ENCODE measurements around the gene KHDC4.

Gene KHDC4

DNA sequence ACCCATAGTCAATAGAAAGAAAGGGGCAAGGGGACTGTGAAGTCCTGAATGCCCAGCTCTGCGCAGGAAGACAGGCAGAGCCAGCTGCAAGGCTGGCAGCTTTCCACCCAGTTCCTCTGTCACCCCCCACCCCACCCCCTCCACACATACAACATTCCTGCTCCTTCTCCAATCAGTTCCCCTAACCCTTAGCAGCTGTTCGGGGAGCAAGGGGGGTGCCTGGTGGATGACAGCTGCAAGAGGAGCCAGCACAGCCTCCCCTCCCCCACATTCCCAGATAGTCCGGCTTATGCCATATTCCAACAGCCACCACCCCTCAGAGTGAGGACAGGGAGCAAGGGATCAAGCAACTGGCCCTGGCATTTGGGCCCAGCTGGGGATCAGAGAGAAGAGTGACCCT, 34.5 kb upstream of the KHDC4 start:
- peak; percentile 86 for DNase-seq

DNA sequence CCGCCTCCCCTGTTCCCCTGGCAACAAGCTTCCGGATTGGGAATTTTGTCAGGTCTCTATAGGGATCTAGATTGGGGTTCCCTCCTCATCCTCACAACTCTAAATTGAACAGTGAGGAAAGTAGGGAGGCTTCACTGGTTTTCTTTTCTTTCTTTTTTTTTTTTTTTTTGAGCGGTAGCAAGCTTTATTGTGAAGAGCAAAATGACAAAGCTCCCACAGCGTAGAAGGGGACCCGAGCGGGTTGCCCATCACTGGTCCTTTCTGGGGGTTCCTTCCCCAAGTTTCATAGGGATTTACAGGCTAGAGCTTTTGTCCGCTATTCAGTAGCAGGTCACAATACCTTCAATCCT, 33.8 kb upstream of the KHDC4 start:
- DNase-seq = no peak

DNA sequence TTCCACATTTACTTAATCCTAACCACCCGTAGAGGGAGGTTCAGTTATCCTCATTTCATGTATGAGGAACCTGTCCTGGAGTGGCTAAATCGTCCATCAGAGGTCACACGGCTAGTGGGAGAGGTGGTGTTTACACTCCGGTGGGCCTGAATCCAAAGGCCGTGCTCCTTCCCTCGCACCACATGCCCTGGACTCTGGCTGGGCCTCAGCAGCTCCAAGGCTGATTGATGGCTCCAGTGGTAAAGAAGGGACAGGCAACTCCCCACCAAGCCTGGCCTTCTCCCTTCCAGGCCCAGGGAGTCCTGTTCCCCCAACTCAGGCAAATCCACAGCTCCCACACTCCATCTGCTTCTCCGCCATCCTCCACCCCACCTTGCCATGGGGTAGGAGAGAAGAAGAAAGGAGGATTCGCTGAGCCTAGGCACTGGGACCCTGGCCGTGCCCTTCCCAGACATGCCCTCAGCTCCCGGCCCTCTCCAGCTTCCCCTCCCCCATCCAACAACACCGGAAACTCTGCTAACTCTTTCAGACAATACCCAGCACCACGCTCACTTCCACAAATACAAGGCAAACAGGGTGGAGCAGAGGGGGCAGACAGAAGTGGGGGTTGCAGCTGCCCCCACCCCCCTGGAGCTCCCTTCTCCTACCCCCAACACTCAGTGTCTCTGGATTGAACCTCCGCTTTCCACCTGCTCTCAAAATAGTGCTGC, 33.3 kb upstream of the KHDC4 start:
- no peak for DNase-seq

DNA sequence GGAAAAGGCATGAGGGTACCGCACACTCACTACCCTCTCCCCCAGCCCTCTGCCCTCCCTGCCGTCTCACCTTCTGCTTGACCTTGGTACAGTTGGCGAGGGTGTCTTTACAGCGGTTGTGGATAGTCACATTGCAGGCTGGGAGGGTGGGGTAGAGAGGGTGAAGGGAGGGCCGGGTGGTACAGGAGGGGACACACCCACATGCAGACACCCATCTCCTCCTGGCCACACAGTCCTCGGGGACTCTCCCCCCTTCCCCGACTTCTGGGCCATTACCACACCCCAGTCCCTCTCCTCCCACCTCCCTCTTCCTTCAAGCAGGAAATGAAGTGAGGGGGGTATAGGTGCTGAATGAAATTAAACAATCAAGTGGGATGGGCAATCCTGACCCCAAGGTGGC, 32.5 kb upstream of the KHDC4 start:
- no peak for DNase-seq

DNA sequence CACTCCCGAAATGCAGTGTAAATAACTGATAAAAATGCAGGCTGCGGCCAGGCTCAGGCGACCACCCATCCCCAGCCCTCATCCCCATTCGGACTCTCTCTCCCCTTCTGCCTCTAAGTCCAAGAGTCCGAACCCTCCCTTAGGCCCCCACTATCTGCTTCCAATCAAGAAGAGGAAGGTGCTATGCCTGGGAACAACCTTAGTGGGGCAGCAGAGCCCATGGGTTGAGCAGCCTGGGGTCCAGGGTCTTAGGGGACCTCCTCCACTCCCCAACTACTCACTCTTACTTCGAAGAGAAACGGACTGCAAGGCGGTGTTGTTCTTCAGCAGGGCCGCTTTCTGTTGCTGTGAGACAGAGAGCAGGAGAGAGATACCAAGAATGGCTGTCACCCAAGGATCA, 31.9 kb upstream of the KHDC4 start:
- DNase-seq = no peak

DNA sequence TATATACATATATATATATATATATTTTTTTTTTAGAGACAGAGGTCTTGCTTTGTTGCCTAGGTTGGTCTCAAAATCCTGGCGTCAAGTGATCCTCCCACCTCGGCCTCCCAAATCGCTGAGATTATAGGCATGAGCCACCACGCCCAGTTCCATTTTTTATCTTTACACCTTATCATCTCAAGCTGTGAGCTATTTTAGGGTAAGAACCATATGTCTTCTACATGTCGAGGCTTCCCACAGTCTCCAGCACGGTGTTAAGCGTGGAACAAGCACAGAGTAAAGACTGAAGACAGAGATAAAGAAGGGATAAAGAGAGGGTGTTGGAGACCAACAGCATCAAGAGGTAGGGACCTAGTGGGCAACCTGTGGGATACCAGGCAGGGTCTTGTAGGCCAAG, 30.0 kb upstream of the KHDC4 start:
- DNase-seq = no peak

DNA sequence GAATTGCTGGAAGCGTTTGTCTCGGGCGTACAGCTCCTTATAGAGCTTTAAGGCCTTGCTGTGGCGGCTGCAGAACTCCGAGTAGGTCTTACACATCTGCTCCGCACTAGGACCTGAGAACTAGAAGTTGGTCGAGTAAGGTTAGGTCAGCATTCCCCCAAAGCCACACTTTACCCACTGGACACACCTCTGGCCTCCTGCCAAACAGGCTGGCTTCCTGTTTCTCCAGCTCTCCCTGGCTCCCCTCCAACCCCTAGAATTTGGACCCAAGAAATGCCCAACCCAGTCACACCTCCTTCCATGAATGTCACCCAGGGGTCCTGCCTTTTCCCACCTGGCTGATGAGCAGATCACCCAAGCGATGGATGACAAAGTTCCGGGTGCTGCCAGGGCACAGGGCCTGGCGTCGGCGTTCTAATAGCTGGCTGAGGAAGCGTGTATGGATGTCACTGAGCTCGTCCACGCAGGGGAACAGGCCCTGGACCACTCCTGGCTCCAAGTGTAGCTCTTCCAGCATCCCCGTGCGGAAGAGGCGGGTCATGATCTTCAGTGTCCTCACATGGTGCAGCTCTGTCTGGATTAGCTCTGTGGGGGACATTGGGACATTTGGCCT, 28.5 kb upstream of the KHDC4 start:
- DNase-seq = no peak

DNA sequence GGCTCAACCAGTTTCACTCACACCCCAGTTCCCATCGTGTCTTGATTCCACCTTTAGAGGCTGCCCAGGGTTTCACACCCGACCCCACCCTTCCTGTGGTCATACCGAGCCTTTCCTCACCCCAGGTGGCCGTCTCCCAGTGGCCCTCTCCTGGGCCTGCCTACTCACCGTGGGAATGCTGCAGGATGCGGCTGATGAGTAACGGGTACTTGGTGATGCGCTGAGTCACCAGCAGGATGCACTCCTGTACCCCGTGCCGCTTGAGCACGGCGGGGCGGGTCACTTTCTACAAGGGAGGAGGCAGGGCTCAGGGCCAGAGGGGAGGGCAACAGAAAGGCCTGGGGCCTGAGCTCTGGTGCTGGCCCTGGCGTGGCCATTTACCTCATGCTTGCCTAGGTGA, 27.7 kb upstream of the KHDC4 start:
- DNase-seq = no peak

DNA sequence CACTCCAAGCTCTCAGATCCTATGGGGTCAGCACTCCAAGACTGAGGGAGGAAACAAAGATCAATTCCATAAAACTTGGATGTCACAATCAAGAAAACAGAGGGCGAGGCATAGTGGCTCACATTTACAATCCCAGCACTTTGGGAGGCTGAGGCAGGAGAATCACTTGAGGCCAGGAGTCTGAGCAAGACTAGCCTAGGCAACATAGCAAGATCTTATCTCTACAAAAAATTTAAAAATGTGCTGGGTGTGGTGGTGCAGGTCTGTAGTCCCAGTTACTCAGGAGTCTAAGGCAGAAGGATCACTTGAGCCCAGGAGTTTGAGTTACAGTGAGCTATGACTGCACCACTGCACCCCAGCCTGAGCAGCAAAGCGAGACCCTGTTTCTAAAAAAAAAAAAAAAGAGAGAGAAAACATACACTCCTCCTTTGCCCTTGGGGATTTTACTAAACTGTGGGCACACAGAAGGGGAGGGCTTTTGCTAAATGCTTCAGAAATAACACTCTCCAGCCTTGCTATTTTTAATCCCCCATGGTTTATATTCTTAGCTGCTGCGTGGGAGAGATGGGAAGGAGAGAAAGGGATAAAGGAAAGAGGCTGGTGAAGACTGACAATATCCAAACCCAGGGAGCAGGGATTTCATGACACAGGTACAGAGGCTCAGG, 26.0 kb upstream of the KHDC4 start:
- DNase-seq = no peak

DNA sequence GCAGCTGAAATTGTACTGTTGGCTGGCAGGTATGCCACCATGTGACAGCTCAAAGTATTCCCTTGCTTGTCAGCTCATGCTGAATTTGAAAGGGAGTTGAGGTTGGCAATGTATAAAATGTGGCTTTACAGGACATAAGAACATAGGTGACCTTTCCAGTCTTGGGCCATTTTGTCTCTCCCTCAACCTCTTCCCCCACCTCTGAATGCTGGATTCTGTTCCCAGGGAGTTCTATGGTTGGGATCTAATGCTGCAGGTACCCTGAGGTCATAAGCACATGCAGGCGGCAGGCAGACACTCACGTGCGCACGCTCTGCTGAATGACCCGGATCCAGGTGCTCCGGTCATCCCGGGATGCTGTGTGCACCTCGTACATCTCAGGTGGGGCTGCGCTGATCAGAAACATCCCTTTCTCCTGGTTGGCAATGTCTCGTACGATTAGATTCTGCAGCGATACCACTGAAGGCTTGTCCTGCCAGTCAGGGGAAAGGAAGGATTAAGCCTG, 23.2 kb upstream of the KHDC4 start:
- no peak for DNase-seq

DNA sequence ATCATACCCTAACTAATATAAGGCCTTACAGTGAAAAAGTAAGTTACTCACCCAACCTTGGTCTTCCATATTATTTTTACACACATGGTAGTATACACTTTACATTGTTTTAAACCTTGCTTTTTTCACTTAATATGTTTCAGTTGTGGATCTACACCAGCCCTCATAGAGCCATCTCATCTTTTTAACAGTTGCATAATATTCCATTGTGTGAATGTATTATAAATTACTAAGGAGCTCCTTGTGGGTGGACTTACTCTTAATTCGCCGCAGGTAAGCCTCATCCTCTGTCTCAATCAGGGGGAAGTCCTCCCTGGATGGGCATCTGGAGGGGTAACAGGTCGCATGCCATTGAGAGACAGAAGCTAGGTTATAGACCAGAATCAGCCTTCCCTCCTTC, 20.4 kb upstream of the KHDC4 start:
- DNase-seq = no peak

DNA sequence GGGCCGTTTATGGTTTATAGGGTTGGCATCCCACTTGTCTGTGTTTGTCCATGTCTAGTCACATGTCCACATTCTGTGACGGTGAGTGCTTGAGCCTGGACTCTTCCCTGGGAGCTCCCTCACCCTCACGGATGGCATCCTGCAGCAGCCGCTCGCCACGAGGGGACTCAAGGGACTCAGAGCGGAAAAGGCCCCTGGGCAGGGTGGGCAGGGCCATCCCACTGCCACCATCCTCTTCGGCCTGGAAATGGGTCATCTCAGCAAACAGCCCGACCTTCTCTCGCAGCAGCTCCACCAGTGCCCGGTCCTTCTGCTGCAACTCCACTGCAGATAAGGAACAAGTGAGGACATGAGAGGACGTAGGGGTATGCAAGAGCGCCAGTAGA, 18.3 kb upstream of the KHDC4 start:
- no peak for DNase-seq

DNA sequence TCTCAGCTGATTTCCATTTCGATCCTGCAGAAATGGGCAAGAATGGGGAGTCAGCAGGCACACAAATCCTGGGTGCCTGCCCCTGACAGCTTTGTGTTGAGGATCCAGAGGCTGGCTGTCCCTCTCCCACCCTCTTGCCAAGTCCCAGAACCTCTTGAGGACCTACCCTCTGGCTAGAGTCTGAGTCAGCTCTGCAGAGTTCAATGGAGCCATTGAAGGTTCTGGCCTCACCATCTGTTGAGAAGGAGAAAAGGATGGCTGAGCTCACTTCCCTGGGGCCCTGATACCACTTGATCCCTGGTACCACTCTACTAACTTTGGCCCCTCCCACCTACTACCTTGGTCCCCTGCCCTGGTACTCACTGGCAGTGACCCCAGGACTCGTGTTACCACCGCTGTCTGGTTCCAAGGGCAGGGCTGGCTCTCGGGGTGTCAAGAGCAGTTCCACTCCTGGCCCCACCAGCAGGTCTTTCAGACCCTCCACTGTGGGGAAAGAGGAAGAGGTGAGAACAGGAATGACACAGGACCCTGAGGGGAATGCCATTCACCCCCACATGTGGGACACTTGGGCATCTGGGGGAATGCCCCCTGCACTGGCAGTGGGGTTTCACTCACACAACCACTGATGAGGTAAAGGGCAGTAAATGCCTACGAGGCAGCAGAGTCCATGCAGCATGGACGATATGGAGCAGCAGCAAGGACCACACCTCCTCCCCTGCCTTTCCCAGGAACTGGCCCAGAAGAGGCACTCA, 17.7 kb upstream of the KHDC4 start:
- no peak for DNase-seq

DNA sequence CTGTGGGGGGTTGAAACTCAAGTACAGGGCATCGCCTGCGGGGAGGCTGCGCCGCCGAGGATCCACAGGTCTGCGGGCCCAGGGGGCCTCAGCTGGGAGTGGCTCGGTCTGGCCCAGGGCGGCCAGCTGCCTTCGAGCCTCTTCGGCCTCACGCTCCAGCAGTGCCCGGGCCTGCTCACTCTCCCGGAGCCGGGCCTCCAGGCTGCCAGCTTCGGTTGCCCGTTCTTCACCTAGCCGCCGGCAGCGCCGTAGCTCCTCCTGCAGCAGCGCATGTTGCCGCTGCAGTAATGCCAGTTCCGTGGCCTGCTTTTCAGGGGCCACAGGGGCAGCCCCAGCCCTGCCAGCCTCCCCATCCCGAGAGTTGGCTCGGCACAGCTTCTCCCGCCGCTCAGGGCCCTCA, 16.6 kb upstream of the KHDC4 start:
- DNase-seq = no peak

DNA sequence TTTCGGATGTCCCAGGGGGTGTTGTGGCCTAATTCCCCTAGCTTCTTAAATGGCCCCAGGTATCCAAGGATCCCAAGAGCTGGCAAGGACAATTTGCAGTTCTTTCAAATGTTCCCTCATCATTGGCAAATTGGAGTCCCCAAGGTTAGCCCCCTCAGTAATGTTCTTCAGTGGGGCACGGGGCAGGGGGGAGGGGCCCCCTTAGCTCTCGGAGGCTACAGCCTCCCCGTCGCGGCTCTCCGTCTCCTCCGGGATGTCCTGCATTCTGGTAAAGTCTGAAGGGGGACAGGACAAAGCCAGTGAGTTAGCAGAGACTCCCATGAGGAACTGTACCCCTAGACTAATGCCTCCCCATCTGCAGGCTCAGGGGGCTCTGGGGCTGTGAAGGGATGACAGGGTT, 13.5 kb upstream of the KHDC4 start:
- DNase-seq = no peak

DNA sequence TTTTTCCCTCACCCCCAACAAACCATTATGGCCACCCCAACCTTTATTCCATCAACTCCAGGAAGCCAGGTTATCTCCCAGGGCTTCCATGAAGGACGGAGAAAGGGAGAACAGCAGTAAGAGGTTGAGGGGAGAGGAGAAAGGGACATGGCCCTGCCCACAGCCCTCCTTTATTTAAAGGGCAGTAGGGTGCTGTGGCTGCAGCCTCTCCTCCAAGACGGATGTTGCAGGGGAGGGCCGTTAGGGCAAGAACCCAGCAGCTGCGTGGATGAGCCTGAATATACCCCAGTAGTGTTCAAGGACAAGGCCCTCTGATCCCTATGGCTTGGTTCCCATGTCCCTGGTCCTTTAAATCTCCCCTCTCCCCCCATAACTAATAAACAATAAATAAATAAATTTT, 13.1 kb upstream of the KHDC4 start:
- no peak for DNase-seq

DNA sequence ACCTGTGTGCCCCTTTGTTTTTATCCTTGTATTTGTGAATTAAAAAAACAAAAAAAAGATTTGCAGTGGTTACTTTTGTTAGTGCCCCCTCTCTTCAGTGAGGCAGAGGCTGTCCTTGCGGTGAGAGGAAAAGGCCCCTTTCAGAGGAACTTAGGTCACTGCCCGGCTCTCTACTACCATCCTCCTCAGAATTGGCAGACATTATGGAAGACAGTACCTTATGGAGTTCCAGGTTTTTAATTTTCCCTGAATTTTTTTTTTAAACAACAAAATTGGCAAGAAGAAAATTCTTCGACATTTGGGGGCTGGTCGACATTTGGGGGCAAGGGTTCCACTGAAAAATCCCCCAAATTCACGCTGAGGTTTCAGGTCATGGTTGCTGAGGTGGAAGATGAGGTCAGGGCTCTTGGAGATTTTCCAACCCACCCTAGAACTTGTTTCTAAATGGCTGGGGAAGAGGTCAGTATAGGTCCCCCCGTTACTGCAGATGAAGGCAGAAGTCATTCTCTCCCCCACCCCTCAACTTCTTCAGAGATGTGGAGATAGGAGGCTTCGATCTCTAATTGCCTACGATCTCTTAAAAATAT, 12.5 kb upstream of the KHDC4 start:
- no peak for DNase-seq

DNA sequence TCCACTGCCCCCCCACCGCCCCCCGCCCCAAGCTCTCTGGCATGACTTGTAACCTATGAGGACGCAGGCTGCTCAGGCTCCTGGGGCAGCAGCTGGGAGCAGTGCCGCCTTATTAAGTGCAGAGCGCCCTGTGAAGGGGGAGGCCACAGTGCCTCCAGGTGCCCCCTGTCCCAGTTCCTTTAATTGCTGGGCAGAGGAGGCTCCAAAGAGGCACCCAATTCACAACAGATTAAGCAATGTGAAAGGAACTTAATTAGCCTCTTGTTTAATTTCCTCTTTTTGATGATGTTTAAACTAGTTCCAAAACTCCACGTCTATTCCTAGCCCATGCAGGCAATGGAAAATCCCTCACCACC, 10.2 kb upstream of the KHDC4 start:
- no peak for DNase-seq

DNA sequence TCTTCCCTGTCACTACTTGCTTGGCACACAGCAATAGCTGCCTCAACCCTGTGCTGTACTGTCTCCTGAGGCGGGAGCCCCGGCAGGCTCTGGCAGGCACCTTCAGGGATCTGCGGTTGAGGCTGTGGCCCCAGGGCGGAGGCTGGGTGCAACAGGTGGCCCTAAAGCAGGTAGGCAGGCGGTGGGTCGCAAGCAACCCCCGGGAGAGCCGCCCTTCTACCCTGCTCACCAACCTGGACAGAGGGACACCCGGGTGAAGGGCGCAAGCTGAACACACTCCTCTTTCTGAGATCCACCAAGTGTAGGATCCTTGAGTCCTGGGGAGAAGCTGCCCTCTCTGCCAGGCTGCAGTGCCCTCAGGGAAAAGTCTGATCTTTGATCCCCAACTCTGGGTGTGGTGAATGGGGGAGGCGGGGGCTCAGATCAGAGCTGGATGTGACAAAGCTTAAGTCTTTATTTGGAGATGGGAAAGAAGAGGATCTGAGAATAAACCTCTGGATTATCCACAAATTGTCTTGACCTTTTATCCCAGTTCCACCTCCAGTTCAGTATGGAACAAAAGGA, 8.4 kb upstream of the KHDC4 start:
- no peak for DNase-seq

DNA sequence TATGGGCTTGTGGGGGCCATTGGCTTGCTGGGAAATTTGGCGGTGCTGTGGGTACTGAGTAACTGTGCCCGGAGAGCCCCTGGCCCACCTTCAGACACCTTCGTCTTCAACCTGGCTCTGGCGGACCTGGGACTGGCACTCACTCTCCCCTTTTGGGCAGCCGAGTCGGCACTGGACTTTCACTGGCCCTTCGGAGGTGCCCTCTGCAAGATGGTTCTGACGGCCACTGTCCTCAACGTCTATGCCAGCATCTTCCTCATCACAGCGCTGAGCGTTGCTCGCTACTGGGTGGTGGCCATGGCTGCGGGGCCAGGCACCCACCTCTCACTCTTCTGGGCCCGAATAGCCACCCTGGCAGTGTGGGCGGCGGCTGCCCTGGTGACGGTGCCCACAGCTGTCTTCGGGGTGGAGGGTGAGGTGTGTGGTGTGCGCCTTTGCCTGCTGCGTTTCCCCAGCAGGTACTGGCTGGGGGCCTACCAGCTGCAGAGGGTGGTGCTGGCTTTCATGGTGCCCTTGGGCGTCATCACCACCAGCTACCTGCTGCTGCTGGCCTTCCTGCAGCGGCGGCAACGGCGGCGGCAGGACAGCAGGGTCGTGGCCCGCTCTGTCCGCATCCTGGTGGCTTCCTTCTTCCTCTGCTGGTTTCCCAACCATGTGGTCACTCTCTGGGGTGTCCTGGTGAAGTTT, 7.8 kb upstream of the KHDC4 start:
- no peak for DNase-seq

DNA sequence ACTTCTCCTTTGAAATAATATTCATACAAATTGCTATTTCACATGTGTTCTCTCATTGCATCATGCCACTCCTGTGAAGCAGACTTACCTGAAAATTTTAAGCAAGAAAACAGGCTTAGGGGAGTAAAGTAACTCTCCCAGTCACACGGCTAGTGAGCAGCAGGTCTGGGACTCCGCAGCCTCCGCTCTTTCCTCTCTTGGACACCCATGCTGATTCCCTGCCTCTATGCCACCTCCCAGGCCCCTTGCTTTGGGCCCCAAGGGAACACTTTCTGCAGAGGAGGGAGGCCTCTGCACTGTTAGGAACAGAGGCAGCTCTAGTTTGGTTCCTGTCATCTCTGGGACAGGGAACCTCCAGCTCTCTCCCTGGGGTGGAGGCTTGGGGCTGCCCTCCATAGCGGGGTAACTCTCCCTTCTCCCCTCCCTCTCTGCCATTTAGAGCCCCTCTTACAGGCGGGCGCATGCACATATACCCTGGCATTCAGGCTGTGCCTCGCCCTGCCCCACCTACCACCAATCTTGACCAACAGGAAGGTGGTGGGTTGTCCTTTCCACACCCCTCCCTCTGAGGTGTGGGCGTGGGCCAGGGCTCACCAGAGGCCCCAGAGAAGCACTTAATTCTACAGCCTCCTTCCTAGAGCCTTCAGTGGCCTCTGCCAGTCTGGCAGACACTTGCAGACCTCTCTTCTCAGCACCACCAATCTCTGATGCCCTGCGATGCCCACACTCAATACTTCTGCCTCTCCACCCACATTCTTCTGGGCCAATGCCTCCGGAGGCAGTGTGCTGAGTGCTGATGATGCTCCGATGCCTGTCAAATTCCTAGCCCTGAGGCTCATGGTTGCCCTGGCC, 7.0 kb upstream of the KHDC4 start, which contains the start of gene RXFP4:
RXFP4 (plus strand) TSS at position 646 of the 852 bp plus-strand sequence; CDS start at position 718, 72 bp downstream.
- DNase-seq = no peak

All from NCI-H1694 treated with DMSO at 0.1 percent for 48 hours (cell line).